Epithelial cell of proximal tubule (primary cell): Measurements from ENCODE around the gene HK1. TPM values are rescaled to one million over a fixed set of nuclear protein-coding genes. Genes with fewer than 3 reads are reported as not detected.

Experiments
- DNase-seq: peaks from one replicate; pipeline ENCODE4 v3.0.0-alpha.2; 2011; ENCODE audit warnings: low read depth
- H3K4me3 ChIP-seq: 2 replicates; pipeline ENCODE4 v1.5.1; 2011; ENCODE audit warnings: low read depth, mild to moderate bottlenecking, low read length
- total RNA-seq: library from RNA; depleted of rRNA; stranded (reverse); fragments of >200 nt; gene quantifications from 2 replicates; pipeline ENCODE4 v1.2.3, GENCODE V29; 2015
- TF ChIP-seq, protein P1 (sequence below): conservative IDR thresholded peaks from 2 replicates; pipeline ENCODE4 v1.5.1; 2012; ENCODE audit warnings: low read depth, mild to moderate bottlenecking, low read length

HK1 gene
- total RNA-seq, 1 donor from 2014 or later = 84.4 TPM

DNA sequence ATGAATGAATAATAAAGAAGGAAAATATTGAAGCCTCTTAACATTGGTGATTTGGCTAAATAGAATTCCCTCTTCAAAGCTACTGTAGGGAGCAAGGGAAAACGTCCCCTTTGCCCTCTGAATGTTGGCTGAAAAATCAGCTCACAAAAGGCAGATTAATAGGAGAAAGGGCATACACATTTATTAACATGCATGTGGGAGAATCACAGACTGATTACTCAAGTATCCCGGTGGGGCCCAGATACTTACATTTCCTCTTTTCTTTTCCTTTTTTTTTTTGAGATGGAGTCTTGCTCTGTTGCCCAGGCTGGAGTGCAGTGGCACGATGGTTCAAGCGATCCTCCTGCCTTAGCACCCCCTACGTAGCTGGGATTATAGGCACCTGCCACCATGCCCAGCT lies 68.5 kb downstream of the HK1 start:
- DNase-seq = no peak
- TF ChIP-seq, protein P1, sequence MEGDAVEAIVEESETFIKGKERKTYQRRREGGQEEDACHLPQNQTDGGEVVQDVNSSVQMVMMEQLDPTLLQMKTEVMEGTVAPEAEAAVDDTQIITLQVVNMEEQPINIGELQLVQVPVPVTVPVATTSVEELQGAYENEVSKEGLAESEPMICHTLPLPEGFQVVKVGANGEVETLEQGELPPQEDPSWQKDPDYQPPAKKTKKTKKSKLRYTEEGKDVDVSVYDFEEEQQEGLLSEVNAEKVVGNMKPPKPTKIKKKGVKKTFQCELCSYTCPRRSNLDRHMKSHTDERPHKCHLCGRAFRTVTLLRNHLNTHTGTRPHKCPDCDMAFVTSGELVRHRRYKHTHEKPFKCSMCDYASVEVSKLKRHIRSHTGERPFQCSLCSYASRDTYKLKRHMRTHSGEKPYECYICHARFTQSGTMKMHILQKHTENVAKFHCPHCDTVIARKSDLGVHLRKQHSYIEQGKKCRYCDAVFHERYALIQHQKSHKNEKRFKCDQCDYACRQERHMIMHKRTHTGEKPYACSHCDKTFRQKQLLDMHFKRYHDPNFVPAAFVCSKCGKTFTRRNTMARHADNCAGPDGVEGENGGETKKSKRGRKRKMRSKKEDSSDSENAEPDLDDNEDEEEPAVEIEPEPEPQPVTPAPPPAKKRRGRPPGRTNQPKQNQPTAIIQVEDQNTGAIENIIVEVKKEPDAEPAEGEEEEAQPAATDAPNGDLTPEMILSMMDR = no peak
- no peak overlapping the region for H3K4me3 ChIP-seq

DNA sequence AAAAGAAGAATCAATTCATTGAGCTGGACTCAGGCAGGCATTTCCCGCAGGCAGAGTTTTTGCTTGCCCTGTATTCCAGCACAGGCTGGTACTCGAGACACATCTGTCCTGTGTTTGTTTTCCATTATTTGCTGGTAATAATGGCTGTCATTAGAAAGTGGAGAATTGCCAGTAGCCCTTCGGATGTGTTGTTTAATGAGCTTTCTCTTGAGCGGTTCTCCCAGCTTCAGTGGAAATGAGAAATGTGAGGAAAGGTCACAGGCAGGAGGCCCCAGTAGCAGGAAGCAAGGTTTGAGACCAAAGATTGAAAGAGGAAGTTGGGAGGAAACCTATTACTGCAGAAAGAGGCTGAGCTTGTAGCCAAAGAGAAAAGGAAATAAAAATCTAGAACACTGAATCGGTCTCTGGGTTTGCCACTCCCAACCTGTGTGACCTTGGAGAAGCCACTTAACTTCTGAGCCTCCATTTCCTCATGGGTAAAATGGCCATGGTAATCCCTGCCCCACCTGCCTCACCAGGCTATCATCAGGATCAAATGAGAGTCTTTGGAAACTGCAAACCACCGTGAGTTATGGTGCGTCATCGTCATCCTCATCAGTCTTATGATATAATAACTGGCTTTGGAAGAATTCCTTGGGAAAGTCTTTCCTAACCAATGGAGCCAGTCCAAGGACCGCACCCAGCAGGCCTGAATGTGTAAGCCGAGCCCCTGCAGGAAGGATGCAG lies 70.7 kb downstream of the HK1 start:
- DNase-seq = no peak
- TF ChIP-seq, protein P1 = no peak
- no peak overlapping the region for H3K4me3 ChIP-seq

DNA sequence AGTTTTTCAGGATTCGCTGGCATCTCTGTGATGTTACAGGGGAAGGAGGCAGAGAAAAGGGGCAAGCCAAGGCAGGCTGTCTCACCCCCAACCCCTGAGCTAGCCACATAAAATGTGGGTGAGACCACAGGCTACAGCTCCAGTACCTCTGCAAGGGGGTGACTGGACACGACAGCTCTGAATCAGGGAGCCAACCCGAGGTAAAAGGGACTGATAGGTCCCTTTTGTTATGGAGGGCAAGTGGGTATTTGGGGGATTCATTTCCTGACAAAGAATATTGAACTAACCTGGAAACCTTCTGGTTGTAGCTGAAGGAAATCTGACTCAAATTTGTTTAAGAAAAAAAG lies 71.2 kb downstream of the HK1 start:
- H3K4me3 ChIP-seq = no peak overlapping the region
- TF ChIP-seq, protein P1 = no peak

DNA sequence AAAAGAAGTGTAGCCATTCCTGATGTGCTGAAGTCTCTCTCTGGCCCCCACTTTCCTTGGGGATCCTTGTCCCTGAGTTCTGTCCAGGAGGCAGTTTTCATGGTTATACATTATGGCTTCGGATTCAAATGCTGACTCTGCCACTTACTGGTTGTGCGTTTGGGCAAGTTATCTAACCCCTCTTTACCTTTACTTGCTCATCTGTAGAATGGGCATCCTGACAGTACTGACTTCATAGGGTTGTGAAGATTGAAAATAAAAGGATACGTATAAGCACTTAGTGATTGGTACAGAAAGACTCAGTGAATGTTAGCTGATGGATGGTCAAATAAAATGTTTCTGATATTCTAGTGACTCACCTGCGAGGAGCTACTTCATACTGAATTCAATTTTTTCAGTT lies 73.3 kb downstream of the HK1 start:
- no peak overlapping the region for H3K4me3 ChIP-seq
- TF ChIP-seq, protein P1 = no peak
- DNase-seq = no peak

More for the DNA sequence above, 71.2 kb downstream of the HK1 start:
- no peak for DNase-seq

DNA sequence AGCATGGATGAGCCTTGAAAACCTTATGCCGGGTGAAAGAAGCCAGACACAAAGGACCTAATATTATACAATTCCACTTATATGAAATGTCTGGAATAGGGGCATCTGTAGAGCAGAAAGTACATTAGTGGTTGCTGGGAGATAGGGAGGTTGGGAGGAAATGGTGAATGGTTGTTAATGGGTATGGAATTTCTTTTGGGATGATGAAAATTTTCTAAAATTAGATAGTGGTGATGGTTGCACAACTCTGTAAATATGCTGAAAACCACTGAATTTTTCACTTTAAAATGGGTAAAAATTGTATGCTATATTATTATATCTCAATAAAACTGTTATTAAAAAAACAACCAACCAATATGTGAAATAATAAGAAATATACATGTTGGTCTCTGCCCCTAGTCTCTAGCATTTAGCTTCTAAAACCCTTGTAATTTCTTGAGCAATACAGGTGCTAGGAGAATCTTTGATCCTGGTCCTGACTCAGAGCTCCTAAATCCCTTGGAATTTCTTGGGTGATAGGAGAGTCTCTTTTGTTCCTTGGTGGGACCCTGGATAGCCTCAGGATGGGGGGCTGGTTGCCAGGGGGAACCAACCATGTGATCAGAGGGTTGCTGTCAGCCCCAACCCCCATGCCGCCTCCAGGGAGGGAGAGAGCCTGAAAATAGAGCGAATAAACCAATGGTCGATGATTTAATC lies 74.4 kb downstream of the HK1 start:
- H3K4me3 ChIP-seq = no peak overlapping the region
- TF ChIP-seq, protein P1 = no peak
- no peak for DNase-seq

DNA sequence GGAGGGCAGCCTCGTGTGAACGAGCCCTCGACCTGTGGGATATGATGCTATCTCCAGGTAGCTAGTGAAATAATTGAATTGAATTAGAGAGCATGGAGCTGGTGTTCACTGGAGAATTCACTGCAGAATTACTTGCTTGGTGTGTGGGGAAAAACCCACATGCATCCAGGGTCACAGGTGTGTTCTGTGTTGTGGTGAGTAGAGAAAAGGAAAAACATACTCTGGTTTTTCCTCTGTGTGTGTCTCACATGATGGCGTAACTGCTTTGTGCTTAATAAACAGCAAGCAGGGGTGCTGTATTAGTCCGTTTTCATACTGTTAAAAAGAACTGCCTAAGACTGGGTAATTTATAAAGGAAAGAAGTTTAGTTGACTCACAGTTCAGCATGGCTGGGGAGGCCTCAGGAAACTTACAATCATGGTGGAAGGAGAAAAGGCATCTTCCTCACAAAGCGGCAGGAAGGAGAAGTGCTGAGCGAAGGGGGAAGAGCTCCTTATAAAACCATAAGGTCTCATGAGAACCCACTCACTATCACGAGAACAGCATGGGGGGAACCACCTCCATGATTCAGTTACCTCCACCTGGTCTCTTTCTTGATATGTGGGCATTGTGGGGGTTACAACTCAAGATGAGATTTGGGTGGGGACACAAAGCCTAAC lies 75.8 kb downstream of the HK1 start:
- no peak overlapping the region for H3K4me3 ChIP-seq
- TF ChIP-seq, protein P1 = no peak
- DNase-seq = no peak

DNA sequence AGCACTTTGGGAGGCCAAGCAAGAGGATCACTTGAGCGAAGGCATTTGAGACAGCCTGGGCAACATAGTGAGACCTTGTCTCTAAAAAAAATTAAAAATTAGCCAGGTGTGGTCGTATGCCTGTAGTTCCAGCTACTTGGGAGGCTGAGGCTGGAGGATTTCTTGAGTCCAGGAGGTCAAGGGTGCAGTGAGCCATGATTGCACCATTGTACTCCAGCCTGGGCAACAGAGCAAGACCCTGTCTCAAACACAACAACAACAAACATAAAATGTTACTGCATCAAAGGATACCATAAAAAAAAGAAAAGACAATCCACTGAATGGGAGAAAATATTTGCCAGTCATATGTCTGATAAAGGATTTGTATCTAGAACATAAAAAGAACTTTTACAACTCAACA lies 77.9 kb downstream of the HK1 start:
- H3K4me3 ChIP-seq = no peak overlapping the region
- TF ChIP-seq, protein P1 = no peak
- no peak for DNase-seq
